ENCODE results near the gene TIMM50. TPM values are rescaled to one million over a fixed set of nuclear protein-coding genes. Genes with fewer than 3 reads are reported as not detected.

Gene TIMM50
- 97.2 and 123 TPM in 2 replicates for total RNA-seq (2014; rRNA removed)
- Bru-seq, nascent RNA = percentile 61 among the genes with signal in this experiment
- percentile 80 among the genes with signal in this experiment for BruChase-seq, experiment 1, labeled RNA remaining after a 6-hour chase
- BruChase-seq, experiment 2, labeled RNA remaining after a 2-hour chase = percentile 68 among the genes with signal in this experiment
- long read RNA-seq, transcript TIMM50-201 (11 exons, 1,612 nt) = major isoform, 65 of 82 reads
- long read RNA-seq, partial matches to known transcripts = 1 of 82 reads
- long read RNA-seq, other reads (novel, unspliced or antisense) = 13 of 82 reads

- TF ChIP-seq, protein P1, sequence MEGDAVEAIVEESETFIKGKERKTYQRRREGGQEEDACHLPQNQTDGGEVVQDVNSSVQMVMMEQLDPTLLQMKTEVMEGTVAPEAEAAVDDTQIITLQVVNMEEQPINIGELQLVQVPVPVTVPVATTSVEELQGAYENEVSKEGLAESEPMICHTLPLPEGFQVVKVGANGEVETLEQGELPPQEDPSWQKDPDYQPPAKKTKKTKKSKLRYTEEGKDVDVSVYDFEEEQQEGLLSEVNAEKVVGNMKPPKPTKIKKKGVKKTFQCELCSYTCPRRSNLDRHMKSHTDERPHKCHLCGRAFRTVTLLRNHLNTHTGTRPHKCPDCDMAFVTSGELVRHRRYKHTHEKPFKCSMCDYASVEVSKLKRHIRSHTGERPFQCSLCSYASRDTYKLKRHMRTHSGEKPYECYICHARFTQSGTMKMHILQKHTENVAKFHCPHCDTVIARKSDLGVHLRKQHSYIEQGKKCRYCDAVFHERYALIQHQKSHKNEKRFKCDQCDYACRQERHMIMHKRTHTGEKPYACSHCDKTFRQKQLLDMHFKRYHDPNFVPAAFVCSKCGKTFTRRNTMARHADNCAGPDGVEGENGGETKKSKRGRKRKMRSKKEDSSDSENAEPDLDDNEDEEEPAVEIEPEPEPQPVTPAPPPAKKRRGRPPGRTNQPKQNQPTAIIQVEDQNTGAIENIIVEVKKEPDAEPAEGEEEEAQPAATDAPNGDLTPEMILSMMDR (conservative IDR thresholded peaks at IDR 0.05; ENCODE audit: low read depth, low read length) = no peak
- TF ChIP-seq EZH2phosphoT487 (IDR thresholded peaks at IDR 0.05; ENCODE audit: borderline replicate concordance, low read length) (no peak), EZH2 (IDR thresholded peaks at IDR 0.05; ENCODE audit: low read length, unreplicated experiment) (no peak)
- CTCF ChIA-PET = no interaction called here
- BruUV-seq (replicated peaks) = TSS peak; percentile 75
Observed at GRCh38 chr19:39480337-39481228, at the start of gene TIMM50. TIMM50 (plus strand) TSS chr19:39480838; CDS start chr19:39480854, 16 bp downstream.

DNA sequence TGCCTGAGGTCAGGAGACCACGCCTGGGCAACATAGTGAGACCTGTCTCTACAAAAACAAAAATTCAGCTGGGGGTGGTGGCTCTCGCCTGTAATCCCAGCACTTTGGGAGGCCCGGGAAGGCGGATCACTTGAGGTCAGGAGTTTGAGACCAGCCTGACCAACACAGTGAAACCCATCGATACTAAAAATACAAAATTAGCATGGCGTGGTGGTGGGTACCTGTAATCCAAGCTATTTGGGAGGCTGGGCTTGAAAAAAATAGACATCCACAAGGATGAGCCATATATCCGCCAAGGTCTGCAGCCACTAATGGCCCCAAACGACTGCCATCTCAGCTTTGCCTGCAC lies 48.0 kb upstream of the TIMM50 start:
- peaks cover 32% of the 10 kb centered on the region for H3K4me1 ChIP-seq (ENCODE audit: insufficient read depth, low read length)
- no peaks in the 10 kb centered on the region for H3K9me2 ChIP-seq (replicated peaks; ENCODE audit: low read length)
- no peaks in the 10 kb centered on the region for H3K27me3 ChIP-seq (ENCODE audit: low read length)
- no peaks in the 10 kb centered on the region for H3K9me3 ChIP-seq (ENCODE audit: low read length)
- H3F3A ChIP-seq (ENCODE audit: low read length, unreplicated experiment) = peaks cover 27% of the 10 kb centered on the region
- H2AFZ ChIP-seq (ENCODE audit: low read length) = no peak overlapping the region
- ChIA-PET POLR2A (ENCODE audit: unreplicated experiment) (interaction anchor here (0.6 to 0.7 kb wide), 2 partner anchors 29 to 1820 kb away, joined by 4 to 8 read pairs; no protein-coding TSS in a partner anchor), CTCF (no interaction called here)
- BruUV-seq (replicated peaks) = no TSS peak
- no peak overlapping the region for H3K4me3 ChIP-seq (ENCODE audit: low read length)
- H4K20me1 ChIP-seq (ENCODE audit: low read length) = peaks cover 21% of the 10 kb centered on the region
- ATAC-seq = no peak
- DNase-seq = no peak
- TF ChIP-seq, protein P1 (conservative IDR thresholded peaks at IDR 0.05; ENCODE audit: low read depth, low read length) = no peak
- TF ChIP-seq EZH2phosphoT487 (IDR thresholded peaks at IDR 0.05; ENCODE audit: borderline replicate concordance, low read length) = no peak
- no peak for TF ChIP-seq EZH2 (IDR thresholded peaks at IDR 0.05; ENCODE audit: low read length, unreplicated experiment)
- peak overlapping the region; percentile 100 for H3K27ac ChIP-seq (ENCODE audit: low read length)
- H3K79me2 ChIP-seq (ENCODE audit: low read length) = peaks cover 32% of the 10 kb centered on the region
- H3K9ac ChIP-seq (ENCODE audit: low read length) = no peak overlapping the region
- intact Hi-C loops (cut with micrococcal nuclease) = no loop called here
- no peak overlapping the region for H3K4me2 ChIP-seq (ENCODE audit: low read length)
- peaks cover 30% of the 10 kb centered on the region for H3K36me3 ChIP-seq (ENCODE audit: low read depth, low read length)

More at GRCh38 chr19:39480337-39481228, at the start of gene TIMM50:
- Histone ChIP-seq H4K20me1 (ENCODE audit: low read length) (no peaks in the 10 kb centered on the region), H2AFZ (ENCODE audit: low read length) (peak within 1 kb of the TSS; percentile 67), H3K36me3 (ENCODE audit: low read depth, low read length) (no peaks in the 10 kb centered on the region; the same call in 1 of the 2 replicates), H3K79me2 (ENCODE audit: low read length) (peaks cover 25% of the 10 kb centered on the region), H3K27me3 (ENCODE audit: low read length) (no peaks in the 10 kb centered on the region), H3K9me2 (replicated peaks; ENCODE audit: low read length) (no peaks in the 10 kb centered on the region), H3K4me2 (ENCODE audit: low read length) (peak within 1 kb of the TSS; percentile 90), H3F3A (ENCODE audit: low read length, unreplicated experiment) (no peaks in the 10 kb centered on the region), H3K4me1 (ENCODE audit: insufficient read depth, low read length) (peaks cover 7% of the 10 kb centered on the region), H3K4me3 (ENCODE audit: low read length) (peak within 1 kb of the TSS; percentile 84), H3K27ac (ENCODE audit: low read length) (peak within 1 kb of the TSS; percentile 56), H3K9ac (ENCODE audit: low read length) (peak within 1 kb of the TSS; percentile 93), H3K9me3 (ENCODE audit: low read length) (no peaks in the 10 kb centered on the region)
- DNase-seq (peak; percentile 93), ATAC-seq (peak; percentile 93)
- intact Hi-C loops (cut with micrococcal nuclease) = no loop called here
- POLR2A ChIA-PET (ENCODE audit: unreplicated experiment) = interaction anchor here (0.6 kb wide), 1 partner anchor 17 kb away, joined by 21 read pairs; no protein-coding TSS in a partner anchor
